Activated naive CD4-positive, alpha-beta T cell treated with anti-CD3 and anti-CD28 coated beads, Interleukin-2, amount 50 U/mL, for 72 hours (primary cell): Measurements from ENCODE around the gene EEF1AKMT2. TPM values are rescaled to one million over a fixed set of nuclear protein-coding genes. Genes with fewer than 3 reads are reported as not detected.
"Not testable (repeated sequence)": the region's sequence is repeated elsewhere in the genome, so short reads cannot be mapped to it uniquely, and the experiment has no call there.

Experiments used
- ATAC-seq, 2 donors: fragments of 150-1000 bp; cut with Tn5 transposase; 2 replicates each; pipeline ENCODE4 v1.10.0; 2021; ENCODE audit warnings: mild to moderate bottlenecking in 2 of 2, moderate library complexity in 2 of 2
- DNase-seq, 2 donors: peaks; one replicate each; pipeline ENCODE4 v3.0.0; 2021 to 2022; ENCODE audit warnings: low spot score in 2 of 2
- H3K27ac Mint-ChIP-seq, 2 donors: one replicate each; pipeline ENCODE4 v1.8.0; 2022; ENCODE audit warnings: mild to moderate bottlenecking in 2 of 2, mixed read lengths in 2 of 2
- H3K36me3 Mint-ChIP-seq, 2 donors: one replicate each; pipeline ENCODE4 v1.8.0; 2022; ENCODE audit warnings: mixed read lengths in 2 of 2
- H3K9me3 Mint-ChIP-seq, 2 donors: one replicate each; pipeline ENCODE4 v1.8.0; 2022; ENCODE audit warnings: mixed read lengths in 2 of 2
- total RNA-seq, 2 donors: library from RNA; stranded (reverse); gene quantifications; one replicate each; pipeline ENCODE4 v1.2.3, GENCODE V29; 2022

EEF1AKMT2 gene
- 10 to 100 TPM in 1 of 2 donors, 1 to 10 TPM in 1; 1.1 to 27.7 TPM for total RNA-seq

DNA sequence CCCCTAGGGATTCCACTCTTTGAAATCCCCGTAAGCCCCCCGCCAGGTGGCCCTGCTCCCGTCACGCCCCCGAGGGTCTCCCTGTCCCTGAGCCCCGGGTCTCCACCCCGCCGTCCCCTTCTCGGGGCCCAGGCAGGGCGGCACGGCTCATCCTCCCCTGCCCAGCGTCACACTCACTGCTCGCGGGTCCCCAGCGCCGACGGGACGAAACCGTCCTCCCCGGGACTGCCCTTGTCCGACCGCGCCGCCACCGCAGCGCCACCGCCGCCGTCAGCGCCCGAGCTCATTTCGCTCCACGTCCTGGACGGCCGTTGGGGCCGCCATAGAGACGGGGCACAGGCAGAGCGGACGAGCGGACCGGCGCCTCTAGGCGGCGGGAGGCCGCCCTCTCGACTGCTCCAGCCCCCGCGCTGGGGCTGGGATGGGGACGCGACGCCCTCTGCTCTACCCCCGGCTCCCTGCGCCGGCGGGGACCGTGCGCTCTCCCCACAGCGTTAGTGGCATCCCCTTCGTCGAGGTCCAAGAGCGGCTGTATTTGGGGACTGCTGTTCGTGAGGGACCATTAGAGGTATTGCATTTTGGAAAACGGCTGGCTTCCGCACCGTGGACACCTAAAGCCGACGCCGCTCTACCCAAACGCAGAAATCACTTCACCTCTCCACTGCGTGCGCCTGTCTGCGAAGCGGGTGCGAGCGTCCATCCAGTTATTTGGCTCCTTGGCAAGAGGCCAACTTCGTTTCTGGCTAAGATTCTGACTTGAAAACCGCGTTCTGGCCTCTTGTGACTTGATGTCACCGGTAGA lies at the start of gene EEF1AKMT2:
Gene EEF1AKMT2, minus strand, starts transcription at position 341 of the 802 bp plus-strand sequence. Its CDS starts 54 bp downstream, at position 287.
- peaks cover 5 to 14% of the 10 kb centered on the region in 2 donors for H3K36me3 Mint-ChIP-seq
- DNase-seq (peak; percentile 85 to 87), ATAC-seq (peak; percentile 94 to 98)
- no peaks in the 10 kb centered on the region for H3K9me3 Mint-ChIP-seq
- peak within 1 kb of the TSS; percentile 90 to 98 for H3K27ac Mint-ChIP-seq

DNA sequence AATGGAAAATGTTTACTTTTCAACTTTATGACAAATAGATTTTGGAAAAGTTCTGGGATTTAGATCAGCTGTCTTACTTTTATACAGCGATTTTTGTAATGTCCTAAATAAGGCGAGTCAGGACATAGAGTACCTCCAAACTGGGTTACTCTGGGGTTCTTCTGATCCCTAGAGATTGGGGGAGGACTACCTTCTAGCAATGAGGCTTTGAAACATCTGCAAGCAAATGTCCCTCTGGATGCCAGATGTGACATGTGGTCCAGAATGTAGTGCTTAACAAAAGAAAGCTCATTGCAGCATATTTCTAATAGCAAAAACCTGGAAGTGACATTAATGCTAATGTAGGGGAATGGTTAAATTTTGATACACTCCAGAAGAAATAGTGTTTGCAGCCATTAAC lies 46.0 kb upstream of the EEF1AKMT2 start:
- no peak overlapping the region for H3K27ac Mint-ChIP-seq
- ATAC-seq (no peak), DNase-seq (no peak)
- H3K9me3 Mint-ChIP-seq, result no peaks in the 10 kb centered on the region
- no peaks in the 10 kb centered on the region for H3K36me3 Mint-ChIP-seq

DNA sequence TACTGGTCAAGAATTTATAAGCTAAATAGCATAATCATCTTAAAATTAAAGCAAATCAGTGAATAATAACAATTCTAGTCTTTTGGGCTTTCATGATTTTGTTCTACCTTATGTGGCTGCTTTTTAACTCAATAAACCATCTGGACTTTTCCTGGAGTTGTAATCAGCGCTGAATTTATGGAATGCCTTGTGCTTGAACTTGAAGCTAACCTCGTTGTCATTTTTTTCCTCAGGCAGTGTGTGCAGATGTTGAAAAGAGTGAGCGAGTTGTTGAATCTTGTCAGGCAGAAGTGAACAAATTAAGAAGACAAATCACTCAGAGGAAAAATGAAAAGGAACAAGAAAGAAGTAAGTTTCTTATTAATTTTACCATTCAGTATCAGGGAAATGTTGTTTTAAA lies 39.4 kb upstream of the EEF1AKMT2 start:
- DNase-seq (no peak), ATAC-seq (no peak)
- Mint-ChIP-seq H3K27ac (peak overlapping the region in 1 of 2 donors; percentile 1), H3K36me3 (no peaks in the 10 kb centered on the region), H3K9me3 (no peaks in the 10 kb centered on the region)

DNA sequence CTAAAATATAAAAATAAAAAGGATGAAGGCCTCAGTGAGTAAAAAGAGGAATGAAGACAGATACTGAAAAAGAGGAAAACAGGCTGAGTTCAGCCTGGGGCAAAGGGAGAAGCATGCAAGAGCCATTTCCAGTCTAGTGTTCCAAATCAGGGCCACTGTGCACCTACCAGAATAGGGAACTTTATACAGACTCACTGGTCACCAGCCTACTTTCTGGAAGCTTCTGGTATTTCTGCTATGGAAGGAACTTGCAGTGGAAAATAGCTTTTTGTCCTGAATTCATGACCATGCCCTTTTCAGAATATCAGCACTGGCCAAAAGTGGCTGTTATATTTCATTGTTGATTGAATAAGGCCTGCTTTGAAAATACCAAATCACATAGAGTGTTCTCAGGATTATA lies 38.8 kb upstream of the EEF1AKMT2 start:
- ATAC-seq (no peak), DNase-seq (no peak)
- no peaks in the 10 kb centered on the region for H3K9me3 Mint-ChIP-seq
- H3K36me3 Mint-ChIP-seq, result no peaks in the 10 kb centered on the region
- H3K27ac Mint-ChIP-seq, result no peak overlapping the region

DNA sequence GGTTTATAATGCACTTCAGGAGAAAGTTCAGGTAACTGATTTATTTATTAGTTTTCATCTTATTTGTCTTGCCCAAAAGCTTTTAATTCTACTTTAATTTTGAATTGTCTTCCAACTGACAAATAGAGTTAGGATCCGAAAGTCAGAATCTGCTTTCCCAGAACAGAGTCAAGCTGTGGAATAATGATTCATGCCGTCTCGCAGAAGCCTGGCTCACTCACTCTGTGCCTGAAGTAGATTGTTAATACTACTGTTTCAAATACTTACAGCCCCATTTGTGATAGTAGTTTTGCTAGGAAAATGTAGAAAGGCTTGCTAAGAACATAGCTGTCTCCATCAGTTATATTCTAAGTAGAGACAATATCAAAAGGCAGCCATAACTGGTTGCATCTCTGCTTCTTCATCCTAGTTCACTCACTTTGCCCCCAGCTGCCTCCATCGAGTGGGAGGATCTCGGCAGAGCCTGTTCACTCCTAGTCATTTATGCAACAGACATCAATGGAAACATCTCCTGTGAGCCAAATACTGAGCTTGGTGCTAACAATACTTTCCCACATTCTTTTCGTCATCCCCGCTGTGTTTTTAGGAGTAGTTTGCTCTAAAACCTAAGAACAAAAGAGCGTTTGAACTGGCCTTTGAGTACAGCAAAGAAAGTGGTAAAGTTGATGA lies 37.9 kb upstream of the EEF1AKMT2 start:
- H3K36me3 Mint-ChIP-seq, result no peaks in the 10 kb centered on the region
- no peak overlapping the region for H3K27ac Mint-ChIP-seq
- DNase-seq (no peak), ATAC-seq (no peak)
- H3K9me3 Mint-ChIP-seq, result no peaks in the 10 kb centered on the region

DNA sequence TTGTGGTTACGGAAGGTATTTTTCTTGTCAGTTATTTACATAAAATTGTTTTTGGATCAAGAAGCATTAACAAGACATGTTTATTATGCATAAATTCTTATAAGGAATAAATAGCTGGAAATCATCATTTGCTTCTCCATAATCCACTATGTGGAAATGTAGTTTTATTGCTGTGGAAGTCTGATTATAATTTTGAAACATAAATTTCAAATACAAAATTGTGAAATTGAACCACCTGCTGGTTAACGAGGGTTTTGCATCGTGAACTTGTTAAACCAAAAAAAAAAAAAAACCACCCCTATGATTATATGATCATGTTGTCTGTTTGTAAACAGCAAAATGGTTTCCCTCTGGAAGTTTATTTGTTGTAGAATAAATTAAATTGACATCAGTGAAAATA lies 35.8 kb upstream of the EEF1AKMT2 start:
- Mint-ChIP-seq H3K36me3 (no peaks in the 10 kb centered on the region), H3K27ac (no peak overlapping the region), H3K9me3 (no peaks in the 10 kb centered on the region)
- ATAC-seq, result no peak
- no peak for DNase-seq

DNA sequence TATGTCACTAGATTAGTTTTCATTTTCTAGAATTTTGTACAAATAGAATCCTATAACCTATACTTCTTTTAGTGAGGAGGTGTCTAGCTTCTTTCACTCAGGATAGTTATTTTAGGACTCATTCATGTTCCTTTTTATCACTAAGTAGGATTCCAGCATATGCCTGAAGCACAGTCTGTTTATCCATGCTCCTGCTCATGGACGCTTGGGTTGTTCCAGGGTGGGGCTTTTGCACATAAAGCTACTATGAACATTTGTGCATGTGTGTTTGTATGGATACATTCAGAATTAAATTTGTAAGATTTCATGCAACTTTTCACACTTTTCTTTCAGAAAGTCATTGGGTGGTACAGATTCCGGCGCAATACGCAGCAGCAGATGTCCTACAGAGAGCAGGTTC lies 34.6 kb upstream of the EEF1AKMT2 start:
- Mint-ChIP-seq H3K27ac (peak overlapping the region in 1 of 2 donors; percentile 69), H3K9me3 (no peaks in the 10 kb centered on the region), H3K36me3 (peaks cover 0 to 5% of the 10 kb centered on the region in 2 donors)
- ATAC-seq (no peak), DNase-seq (no peak)

DNA sequence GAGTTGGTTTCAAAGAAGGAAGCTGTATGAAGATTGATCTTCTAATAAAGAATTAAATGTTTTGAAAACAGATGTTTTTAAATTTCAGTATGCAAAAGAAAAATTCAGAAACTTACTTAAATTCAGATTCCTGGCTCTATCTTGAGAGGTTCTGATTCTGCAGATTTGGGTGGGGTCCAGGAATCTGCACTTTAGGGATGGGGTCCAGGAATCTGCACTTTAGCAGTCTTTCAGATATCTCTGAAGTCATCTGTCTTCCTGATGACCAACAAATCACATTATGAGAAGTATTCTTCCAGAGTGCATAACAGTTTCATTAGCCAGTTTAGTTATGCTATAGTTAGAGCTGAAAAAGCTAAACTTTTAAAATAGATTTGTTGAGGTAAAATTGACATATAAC lies 34.0 kb upstream of the EEF1AKMT2 start:
- Mint-ChIP-seq H3K36me3 (peaks cover 0 to 5% of the 10 kb centered on the region in 2 donors), H3K27ac (peak overlapping the region in 1 of 2 donors; percentile 69), H3K9me3 (no peaks in the 10 kb centered on the region)
- ATAC-seq (no peak), DNase-seq (no peak)

DNA sequence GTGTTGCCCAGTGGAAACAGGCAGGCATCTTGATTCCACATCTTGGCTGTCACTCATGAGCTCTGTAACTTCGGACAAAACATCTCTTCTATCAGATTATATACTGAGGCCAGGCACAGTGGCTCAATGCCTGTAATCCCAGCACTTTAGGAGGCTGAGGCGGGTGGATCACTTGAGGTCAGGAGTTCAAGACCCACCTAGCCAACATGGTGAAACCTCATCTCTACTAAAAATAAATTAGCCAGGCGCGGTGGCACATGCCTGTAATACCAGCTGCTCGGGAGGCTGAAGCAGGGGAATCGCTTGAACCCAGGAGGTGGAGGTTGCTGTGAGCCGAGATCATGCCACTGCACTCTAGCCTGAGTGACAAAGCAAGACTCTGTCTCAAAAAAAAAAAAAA lies 33.2 kb upstream of the EEF1AKMT2 start:
- H3K36me3 Mint-ChIP-seq, ATAC-seq, H3K27ac Mint-ChIP-seq, DNase-seq, H3K9me3 Mint-ChIP-seq: not testable (repeated sequence)

DNA sequence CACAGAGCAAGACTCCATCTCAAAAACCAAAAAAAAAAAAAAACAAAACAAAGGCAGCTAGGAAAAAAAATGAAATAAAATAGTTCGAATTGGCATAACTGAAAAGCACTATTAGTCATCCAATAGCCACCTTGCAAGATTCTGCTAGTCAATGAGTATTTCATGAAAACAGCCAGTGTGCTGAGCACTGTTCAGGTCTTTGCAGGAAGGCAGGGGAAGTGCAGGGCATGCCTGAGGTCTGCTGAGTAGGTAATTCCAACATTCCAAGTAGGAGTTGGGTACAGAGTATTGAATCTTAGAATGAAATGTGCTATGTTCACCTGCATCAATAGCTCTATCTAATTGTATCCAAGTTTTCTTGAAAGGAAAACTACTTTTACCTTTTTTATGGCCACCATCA lies 32.8 kb upstream of the EEF1AKMT2 start:
- ATAC-seq, result no peak
- no peak for DNase-seq
- Mint-ChIP-seq H3K27ac (no peak overlapping the region), H3K36me3 (peaks cover 0 to 5% of the 10 kb centered on the region in 2 donors), H3K9me3 (no peaks in the 10 kb centered on the region)

DNA sequence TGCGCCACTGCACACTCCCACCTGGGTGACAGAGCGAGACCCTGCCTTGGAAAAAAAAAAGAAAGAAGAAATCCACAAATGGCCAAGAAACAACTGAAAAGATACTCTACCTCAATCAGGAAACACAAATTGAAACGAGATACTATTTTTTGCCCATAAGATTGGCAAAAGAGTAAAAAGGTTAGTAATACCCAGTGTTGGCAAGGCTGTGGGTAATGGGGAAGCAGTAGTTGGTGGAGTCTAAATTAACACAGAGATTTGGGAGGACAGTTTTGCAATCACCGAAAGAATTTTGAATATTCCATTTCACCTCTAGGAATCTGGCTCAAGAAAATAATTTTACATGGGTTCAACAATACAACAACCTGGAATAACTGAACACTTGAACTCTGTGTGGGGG lies 29.8 kb upstream of the EEF1AKMT2 start:
- H3K27ac Mint-ChIP-seq, result peak overlapping the region in 1 of 2 donors; percentile 10
- peaks cover 0 to 5% of the 10 kb centered on the region in 2 donors for H3K36me3 Mint-ChIP-seq
- DNase-seq (no peak), ATAC-seq (no peak)
- H3K9me3 Mint-ChIP-seq, result no peaks in the 10 kb centered on the region

DNA sequence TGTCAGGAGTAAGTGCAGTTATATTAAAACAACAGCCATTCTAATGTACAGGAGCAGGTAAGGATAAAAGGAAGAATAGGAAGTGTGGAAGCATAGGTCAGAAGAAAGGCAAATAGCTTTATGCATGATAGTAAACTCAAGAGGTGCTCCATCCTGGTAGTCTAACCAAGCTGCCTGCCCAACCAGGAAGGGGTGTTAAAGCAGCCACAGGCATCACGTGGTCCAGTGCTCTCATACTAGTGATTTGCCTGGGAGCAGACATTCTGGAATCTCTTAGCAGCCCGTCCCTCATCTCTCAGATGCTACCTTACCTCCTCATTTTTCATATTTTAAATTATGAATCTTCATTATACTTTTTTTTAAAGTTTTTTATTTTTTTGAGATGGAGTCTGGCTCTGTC lies 28.4 kb upstream of the EEF1AKMT2 start:
- H3K9me3 Mint-ChIP-seq, result no peaks in the 10 kb centered on the region
- no peak overlapping the region for H3K27ac Mint-ChIP-seq
- ATAC-seq (no peak), DNase-seq (no peak)
- H3K36me3 Mint-ChIP-seq, result peaks cover 0 to 5% of the 10 kb centered on the region in 2 donors

DNA sequence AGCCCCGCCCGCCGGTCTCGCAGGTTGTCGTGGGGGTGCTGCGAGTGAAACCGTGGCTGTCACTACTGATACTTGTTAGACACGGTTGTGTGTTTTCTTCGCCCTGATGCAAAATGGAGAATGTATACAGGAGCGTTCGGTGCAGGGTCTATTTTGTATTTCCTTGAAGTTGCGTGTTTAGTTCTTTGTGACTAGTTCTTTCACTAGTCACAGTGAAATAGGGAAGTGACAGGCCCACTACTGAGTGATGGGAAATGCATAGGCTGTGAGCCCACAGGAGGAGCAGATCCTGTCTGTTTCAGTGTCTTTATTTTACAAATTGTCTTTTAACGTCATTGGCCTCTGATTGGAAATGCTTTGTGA lies 10.6 kb upstream of the EEF1AKMT2 start:
- H3K36me3 Mint-ChIP-seq, result peaks cover 0 to 5% of the 10 kb centered on the region in 2 donors
- H3K27ac Mint-ChIP-seq, result peak overlapping the region; percentile 96 to 99
- no peaks in the 10 kb centered on the region for H3K9me3 Mint-ChIP-seq
- DNase-seq (peak in 1 of 2 donors; percentile 23), ATAC-seq (peak; percentile 65 to 76)

DNA sequence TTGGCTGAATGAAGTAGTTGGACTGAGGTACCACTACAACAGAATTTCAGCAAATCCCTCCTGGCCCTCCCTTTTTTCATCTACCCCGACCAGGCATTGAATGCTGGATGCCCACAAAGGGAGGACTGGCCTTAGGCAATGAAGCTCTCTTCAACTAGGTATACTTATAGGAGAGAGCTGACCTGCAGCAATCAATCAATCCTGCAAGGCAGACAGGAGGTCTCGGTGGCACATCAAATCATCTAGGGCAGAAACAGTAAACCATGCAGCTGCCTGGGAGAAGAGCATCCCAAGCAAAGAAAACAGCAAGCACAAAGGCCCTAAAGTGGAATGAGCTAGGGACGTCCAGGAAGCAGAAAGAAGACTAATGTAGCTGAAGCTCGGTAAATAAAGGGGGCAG lies 7.5 kb upstream of the EEF1AKMT2 start:
- ATAC-seq (no peak), DNase-seq (no peak)
- Mint-ChIP-seq H3K9me3 (no peaks in the 10 kb centered on the region), H3K27ac (no peak overlapping the region), H3K36me3 (peaks cover 0 to 5% of the 10 kb centered on the region in 2 donors)

DNA sequence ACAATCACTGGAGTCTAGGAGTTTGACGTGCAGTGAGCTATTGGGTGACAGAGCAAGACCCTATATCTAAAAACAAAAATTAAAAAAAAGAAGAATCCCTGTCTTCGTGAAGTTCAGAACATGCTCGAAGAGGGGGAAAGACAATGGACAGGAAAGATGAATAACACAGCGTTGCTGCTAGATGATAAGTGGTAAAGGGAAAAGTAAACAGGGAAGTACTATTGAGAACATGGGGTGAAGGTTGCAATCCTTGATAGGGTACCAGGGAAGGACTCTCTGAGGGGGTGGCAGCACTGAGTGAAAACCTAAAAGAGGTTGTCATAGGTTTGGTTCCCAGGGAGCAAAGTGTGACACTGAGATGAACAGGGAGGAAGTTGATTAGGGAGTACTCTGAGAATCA lies 7.1 kb upstream of the EEF1AKMT2 start:
- ATAC-seq (no peak), DNase-seq (no peak)
- peaks cover 0 to 5% of the 10 kb centered on the region in 2 donors for H3K36me3 Mint-ChIP-seq
- H3K27ac Mint-ChIP-seq, result no peak overlapping the region
- H3K9me3 Mint-ChIP-seq, result no peaks in the 10 kb centered on the region

DNA sequence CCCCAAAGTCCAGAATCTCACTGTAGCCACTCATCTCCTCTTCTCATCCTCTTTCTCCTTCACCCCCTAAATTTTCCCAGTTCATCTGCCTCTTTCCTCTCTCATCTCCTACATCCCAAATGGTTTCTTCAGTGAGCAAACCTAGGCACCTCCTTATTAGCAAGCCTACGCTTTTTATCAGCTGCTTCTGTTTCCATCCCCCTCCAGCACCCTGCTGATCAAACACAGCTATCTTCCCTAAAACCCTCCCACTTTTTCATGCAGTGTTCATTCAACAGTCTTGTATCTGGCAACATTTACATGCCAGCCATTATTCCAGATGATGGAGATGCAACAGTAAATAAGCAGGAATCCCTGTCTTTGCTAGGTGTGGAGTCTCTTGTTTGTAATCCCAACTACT lies 6.7 kb upstream of the EEF1AKMT2 start:
- Mint-ChIP-seq H3K36me3 (peaks cover 0 to 5% of the 10 kb centered on the region in 2 donors), H3K9me3 (no peaks in the 10 kb centered on the region), H3K27ac (no peak overlapping the region)
- DNase-seq (no peak), ATAC-seq (no peak)

DNA sequence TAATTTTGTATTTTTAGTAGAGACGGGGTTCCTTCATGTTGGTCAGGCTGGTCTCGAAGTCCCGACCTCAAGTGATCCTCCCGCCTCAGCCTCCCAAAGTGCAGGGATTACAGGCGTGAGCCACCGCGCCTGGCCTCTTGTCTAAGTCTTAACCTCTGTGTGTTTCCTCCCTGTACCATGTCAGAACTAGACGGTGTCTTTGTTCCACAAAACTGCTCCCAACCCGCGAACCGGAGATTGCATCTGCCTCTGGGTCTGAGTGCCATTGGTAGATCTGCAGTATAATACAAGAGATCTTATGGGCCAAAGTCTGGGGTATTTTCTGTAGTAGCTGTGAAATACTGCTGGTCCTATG lies 1.3 kb upstream of the EEF1AKMT2 start:
- DNase-seq (no peak), ATAC-seq (no peak)
- Mint-ChIP-seq H3K27ac (peak overlapping the region; percentile 86 to 90), H3K36me3 (peaks cover 5 to 14% of the 10 kb centered on the region in 2 donors), H3K9me3 (no peaks in the 10 kb centered on the region)

DNA sequence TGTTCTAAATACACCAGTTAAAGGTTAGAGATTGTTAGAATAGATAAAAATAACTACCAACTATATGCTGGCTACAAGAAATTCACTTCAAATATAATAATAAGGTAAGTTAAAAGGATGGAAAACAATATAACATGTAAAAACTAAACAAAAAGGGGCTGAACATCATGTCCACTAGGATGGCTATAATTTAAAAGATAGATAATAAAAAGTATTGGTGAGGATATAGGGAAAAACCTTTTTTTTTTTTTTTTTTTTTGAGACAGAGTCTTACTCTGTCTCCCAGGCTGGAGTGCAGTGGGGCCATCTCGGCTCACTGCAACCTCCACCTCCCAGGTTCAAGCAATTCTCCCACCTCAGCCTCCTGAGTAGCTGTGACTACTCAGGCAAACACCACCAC lies 8.8 kb downstream of the EEF1AKMT2 start:
- DNase-seq, H3K27ac Mint-ChIP-seq, ATAC-seq, H3K9me3 Mint-ChIP-seq: not testable (repeated sequence)
- H3K36me3 Mint-ChIP-seq, result peaks cover 5 to 21% of the 10 kb centered on the region in 2 donors
